Activated CD8-positive, alpha-beta memory T cell treated with anti-CD3 and anti-CD28 coated beads for 1 hour (primary cell): ENCODE measurements around the gene VAT1.
"Not testable (repeated sequence)": the region's sequence is repeated elsewhere in the genome, so short reads cannot be mapped to it uniquely, and the experiment has no call there.

Experiments used
- DNase-seq, 2 donors: peaks; one replicate each; pipeline ENCODE4 v3.0.0-alpha.2; 2020; ENCODE audit warnings: low read depth in 1 of 2; ENCODE audit errors: extremely low read depth in 1 of 2

The VAT1 gene

GRCh38 chr17:43021741-43022512 is at the start of gene VAT1:
Gene VAT1, minus strand, starts transcription at chr17:43022385. Its CDS starts 63 bp downstream, at chr17:43022322.
- DNase-seq, result peak in 1 of 2 donors; percentile 46

- no peak for DNase-seq
These were observed 48.7 kb upstream of the VAT1 start for GRCh38 chr17:43070872-43071271.

GRCh38 chr17:43070257-43070656 is 48.1 kb upstream of the VAT1 start:
- DNase-seq, result no peak

GRCh38 chr17:43069368-43069898 is 47.2 kb upstream of the VAT1 start:
- no peak for DNase-seq

GRCh38 chr17:43068570-43069367 is 46.6 kb upstream of the VAT1 start:
- no peak for DNase-seq

GRCh38 chr17:43062984-43063638 is 40.9 kb upstream of the VAT1 start:
- no peak for DNase-seq

GRCh38 chr17:43056051-43056450 is 33.9 kb upstream of the VAT1 start:
- DNase-seq, result no peak

- not testable (repeated sequence) for DNase-seq
These were observed 30.8 kb upstream of the VAT1 start for GRCh38 chr17:43053008-43053407.

GRCh38 chr17:43051969-43052368 is 29.8 kb upstream of the VAT1 start:
- no peak for DNase-seq

- DNase-seq, result no peak
These were observed 21.8 kb upstream of the VAT1 start for GRCh38 chr17:43044024-43044423.

- no peak for DNase-seq
These were observed 21.1 kb upstream of the VAT1 start for GRCh38 chr17:43043307-43043706.

GRCh38 chr17:43042025-43042628 is 19.9 kb upstream of the VAT1 start:
- no peak for DNase-seq

GRCh38 chr17:43040655-43041054 is 18.5 kb upstream of the VAT1 start:
- DNase-seq, result no peak

- DNase-seq, result no peak
These were observed 17.5 kb upstream of the VAT1 start for GRCh38 chr17:43039646-43040045.

- no peak for DNase-seq
These were observed 12.7 kb upstream of the VAT1 start for GRCh38 chr17:43034894-43035293.

GRCh38 chr17:43033948-43034881 is 12.0 kb upstream of the VAT1 start:
- DNase-seq, result no peak

- DNase-seq, result no peak
These were observed 9.5 kb upstream of the VAT1 start for GRCh38 chr17:43031666-43032065.

GRCh38 chr17:43030137-43030767 is 8.1 kb upstream of the VAT1 start:
- no peak for DNase-seq

- no peak for DNase-seq
These were observed 6.2 kb upstream of the VAT1 start for GRCh38 chr17:43028221-43028861.
